Ishikawa (cell line): Measurements from ENCODE around the gene PCSK1.

ENCODE experiments used
- CEBPB ChIP-seq: IDR thresholded peaks from 2 replicates; pipeline ENCODE4 v1.6.1; 2012
- CREB1 ChIP-seq: IDR thresholded peaks from 2 replicates; pipeline ENCODE4 v1.6.1; 2012; ENCODE audit warnings: low read depth
- EGR1 ChIP-seq: IDR thresholded peaks from 2 replicates; pipeline ENCODE4 v1.6.1; 2012
- EP300 ChIP-seq: IDR thresholded peaks from 2 replicates; pipeline ENCODE4 v1.6.1; 2012; ENCODE audit warnings: borderline replicate concordance
- FOXM1 ChIP-seq: IDR thresholded peaks from 2 replicates; pipeline ENCODE4 v1.6.1; 2012; ENCODE audit warnings: low read depth, borderline replicate concordance
- MAX ChIP-seq: IDR thresholded peaks from 2 replicates; pipeline ENCODE4 v1.6.1; 2012
- NFIC ChIP-seq: IDR thresholded peaks from 2 replicates; pipeline ENCODE4 v1.6.1; 2012
- RAD21 ChIP-seq: IDR thresholded peaks from 2 replicates; pipeline ENCODE4 v1.6.1; 2012; ENCODE audit warnings: low read depth
- REST ChIP-seq: IDR thresholded peaks from 2 replicates; pipeline ENCODE4 v1.6.1; 2012; ENCODE audit warnings: low read depth, mild to moderate bottlenecking
- TAF1 ChIP-seq: IDR thresholded peaks from 2 replicates; pipeline ENCODE4 v1.6.1; 2012; ENCODE audit warnings: low read depth, mild to moderate bottlenecking
- TCF12 ChIP-seq: IDR thresholded peaks from 2 replicates; pipeline ENCODE4 v1.6.1; 2012; ENCODE audit warnings: low read depth
- TEAD4 ChIP-seq: IDR thresholded peaks from 2 replicates; pipeline ENCODE4 v1.6.1; 2012
- USF1 ChIP-seq: IDR thresholded peaks from 2 replicates; pipeline ENCODE4 v1.6.1; 2012
- YY1 ChIP-seq: IDR thresholded peaks from 2 replicates; pipeline ENCODE4 v1.6.1; 2012; ENCODE audit warnings: low read depth
- ZBTB7A ChIP-seq: IDR thresholded peaks from 2 replicates; pipeline ENCODE4 v1.6.1; 2012; ENCODE audit warnings: low read depth

The PCSK1 gene

GRCh38 chr5:96350678-96351077 is 82.4 kb downstream of the PCSK1 start:
- no peak for TF ChIP-seq YY1
- no peak for TF ChIP-seq CREB1
- TF ChIP-seq TEAD4: no peak
- no peak for TF ChIP-seq CEBPB
- no peak for TF ChIP-seq RAD21
- no peak for TF ChIP-seq EGR1
- no peak for TF ChIP-seq NFIC
- no peak for TF ChIP-seq TCF12
- no peak for TF ChIP-seq MAX
- TF ChIP-seq REST: no peak
- no peak for TF ChIP-seq TAF1
- no peak for TF ChIP-seq EP300
- TF ChIP-seq ZBTB7A: no peak
- TF ChIP-seq USF1: no peak
- no peak for TF ChIP-seq FOXM1

- TF ChIP-seq YY1: no peak
- TF ChIP-seq MAX: no peak
- no peak for TF ChIP-seq NFIC
- TF ChIP-seq EP300: no peak
- TF ChIP-seq CEBPB: no peak
- TF ChIP-seq USF1: no peak
- no peak for TF ChIP-seq EGR1
- TF ChIP-seq TAF1: no peak
- no peak for TF ChIP-seq REST
- TF ChIP-seq RAD21: no peak
- TF ChIP-seq TEAD4: no peak
- no peak for TF ChIP-seq TCF12
- TF ChIP-seq FOXM1: no peak
- TF ChIP-seq ZBTB7A: no peak
Measured at GRCh38 chr5:96348536-96348935, 84.5 kb downstream of the PCSK1 start.

- TF ChIP-seq YY1 (no peak), ZBTB7A (no peak), FOXM1 (no peak), CREB1 (no peak), USF1 (no peak), TCF12 (no peak), EP300 (no peak), EGR1 (no peak), MAX (no peak), CEBPB (no peak), NFIC (no peak), TAF1 (no peak), TEAD4 (no peak), RAD21 (no peak), REST (no peak)
Measured at GRCh38 chr5:96347502-96348292, 85.4 kb downstream of the PCSK1 start.
